Stimulated activated CD4-positive, alpha-beta T cell treated with anti-CD3 and anti-CD28 coated beads, Interleukin-15, amount 100 ng/mL, for 1 hour (primary cell): Measurements from ENCODE around the gene LYG1.
"Not testable (repeated sequence)": the region's sequence is repeated elsewhere in the genome, so short reads cannot be mapped to it uniquely, and the experiment has no call there.

Experiments used
- DNase-seq, 2 donors: peaks; one replicate each; pipeline ENCODE4 v3.0.0-alpha.2; 2020; ENCODE audit warnings: low read depth in 1 of 2, low spot score in 1 of 2

The LYG1 gene

DNA sequence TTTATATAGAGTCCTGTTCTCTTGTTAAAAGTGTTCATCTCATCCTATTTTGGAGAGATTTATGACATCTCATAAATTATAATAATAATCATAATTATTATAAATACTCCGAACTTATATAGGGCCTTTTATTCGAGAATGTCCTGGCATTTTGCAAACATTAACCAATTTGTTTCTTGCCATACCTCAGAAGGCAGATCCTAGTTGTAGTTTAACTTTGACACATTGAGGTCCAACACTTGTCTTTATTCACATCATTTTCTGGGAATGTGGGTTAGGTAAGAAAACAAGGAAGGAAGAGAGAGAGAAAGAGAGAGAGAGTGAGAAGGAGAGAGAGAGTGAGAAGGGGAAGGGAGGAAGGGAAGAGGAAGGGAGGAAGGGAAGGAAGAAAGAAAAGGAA is at the start of gene LYG1:
Gene LYG1, minus strand, starts transcription at position 101 of the 400 bp plus-strand sequence. CDS start 5,527 bp downstream, outside the sequence.
- not testable (repeated sequence) for DNase-seq

- no peak for DNase-seq
Observed at GRCh38 chr2:99350194-99350593, 49.2 kb upstream of the LYG1 start.

GRCh38 chr2:99348173-99348572 is 47.2 kb upstream of the LYG1 start:
- DNase-seq = no peak

DNA sequence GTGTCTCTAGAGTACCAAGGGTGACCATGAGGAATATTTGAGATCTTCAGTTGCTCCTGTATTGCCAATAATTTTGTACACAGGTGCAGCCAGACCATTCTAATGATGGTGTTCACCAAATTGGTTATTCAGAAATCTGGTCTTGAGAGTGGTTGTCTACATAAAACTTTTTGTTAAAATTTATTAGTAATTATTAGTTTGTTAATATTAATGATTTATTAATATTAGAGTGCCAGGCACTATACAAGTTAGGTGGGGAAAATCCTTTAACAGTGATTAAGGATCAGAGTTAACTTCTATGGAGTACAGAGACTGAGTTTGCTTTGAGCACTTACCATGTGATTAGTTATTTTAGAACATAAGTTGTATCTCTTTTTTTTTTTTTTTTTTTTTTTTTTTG is 45.2 kb upstream of the LYG1 start:
- no peak for DNase-seq

- not testable (repeated sequence) for DNase-seq
Observed at GRCh38 chr2:99345446-99345845, 44.4 kb upstream of the LYG1 start.

GRCh38 chr2:99342536-99342935 is 41.5 kb upstream of the LYG1 start:
- no peak for DNase-seq

- no peak for DNase-seq
Observed at GRCh38 chr2:99340669-99341236, 39.8 kb upstream of the LYG1 start.

DNA sequence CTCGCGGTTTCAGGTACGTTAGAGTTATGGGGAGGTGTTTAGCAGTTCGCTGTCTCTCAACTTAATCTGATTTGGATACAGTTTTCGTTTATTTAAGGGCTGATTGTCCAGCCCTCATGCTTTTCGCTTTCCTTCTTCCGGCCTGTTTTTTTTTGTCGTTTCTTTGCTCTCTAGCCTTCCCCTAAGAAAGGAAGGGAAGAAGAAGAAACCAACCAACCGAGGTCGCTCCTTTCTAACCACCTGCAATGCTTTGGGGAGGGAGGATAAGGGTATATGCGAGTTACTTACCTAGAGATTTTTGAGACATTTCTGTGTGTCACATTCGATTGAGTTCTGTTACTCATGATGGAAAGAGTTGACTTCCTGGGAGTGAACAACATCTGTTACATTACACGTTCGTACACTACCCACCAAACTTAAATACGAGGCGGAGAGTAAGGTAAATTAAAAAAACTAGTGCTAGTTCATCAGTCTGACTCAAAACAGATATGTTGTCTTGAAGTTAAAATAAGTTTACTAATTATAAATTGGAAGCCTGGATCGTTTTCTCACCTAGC is 37.1 kb upstream of the LYG1 start:
- DNase-seq = no peak

GRCh38 chr2:99337113-99338028 is 36.4 kb upstream of the LYG1 start, which contains the start of gene EIF5B:
TSS of gene EIF5B (plus strand) at chr2:99337389. CDS start at chr2:99337555, 166 bp downstream.
- DNase-seq = peak; percentile 83 to 86

DNA sequence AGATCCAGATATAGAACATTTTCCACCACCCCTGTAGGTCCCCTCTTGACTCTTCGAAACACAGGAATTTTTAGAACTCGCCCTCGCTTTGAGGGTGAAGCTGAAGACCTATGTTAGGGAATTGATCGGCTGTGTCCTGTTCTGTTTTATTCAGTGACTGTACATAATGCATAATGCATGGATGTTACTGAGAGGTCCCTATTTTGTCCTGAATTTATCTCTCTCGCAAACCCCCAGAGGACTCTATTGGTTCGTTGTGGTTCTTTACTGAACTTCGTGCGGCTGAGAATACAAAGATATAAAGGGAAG is 35.8 kb upstream of the LYG1 start:
- no peak for DNase-seq

- DNase-seq = peak; percentile 91 to 94
Observed at GRCh38 chr2:99335911-99336803, 35.2 kb upstream of the LYG1 start, which contains the start of gene TXNDC9. TSS of gene TXNDC9 (minus strand) at chr2:99336333. CDS start at chr2:99333210, 3,123 bp downstream.

GRCh38 chr2:99325384-99325783 is 24.4 kb upstream of the LYG1 start:
- DNase-seq = no peak

DNA sequence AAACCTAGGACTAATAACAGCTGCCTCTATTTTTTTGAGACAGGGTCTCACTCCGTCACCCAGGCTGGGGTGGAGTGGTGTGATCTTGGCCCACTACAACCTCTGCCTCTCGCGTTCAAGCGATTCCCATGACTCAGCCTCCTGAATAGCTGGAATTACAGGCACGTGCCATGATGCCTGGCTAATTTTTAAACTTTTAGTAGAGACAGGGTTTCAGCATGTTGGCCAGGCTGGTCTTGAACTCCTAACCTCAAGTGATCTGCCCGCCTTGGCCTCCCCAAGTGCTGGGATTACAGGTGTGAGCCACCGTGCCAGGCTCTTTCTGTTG is 16.8 kb upstream of the LYG1 start:
- not testable (repeated sequence) for DNase-seq

GRCh38 chr2:99317161-99317872 is 16.3 kb upstream of the LYG1 start:
- no peak for DNase-seq

DNA sequence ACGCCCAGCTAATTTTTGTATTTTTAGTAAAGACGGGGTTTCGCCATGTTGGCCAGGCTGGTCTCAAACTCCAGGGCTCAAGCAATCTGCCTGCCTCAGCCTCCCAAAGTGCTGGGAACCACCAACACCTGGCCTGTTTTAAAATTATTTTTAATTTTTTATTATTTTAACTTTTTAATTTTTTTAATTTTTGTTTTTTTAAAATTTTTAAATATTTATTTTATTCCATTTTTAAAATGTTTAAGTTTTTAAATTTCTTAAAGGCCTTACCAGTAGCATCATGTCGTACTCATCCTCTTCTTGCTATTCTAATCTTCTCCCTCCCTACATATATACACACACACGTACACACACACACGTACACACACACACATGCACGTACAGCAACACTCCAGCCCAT is 1.4 kb downstream of the LYG1 start:
- DNase-seq = no peak

GRCh38 chr2:99297994-99298393 is 3.0 kb downstream of the LYG1 start:
- no peak for DNase-seq

- no peak for DNase-seq
Observed at GRCh38 chr2:99285526-99285925, 15.5 kb downstream of the LYG1 start.

DNA sequence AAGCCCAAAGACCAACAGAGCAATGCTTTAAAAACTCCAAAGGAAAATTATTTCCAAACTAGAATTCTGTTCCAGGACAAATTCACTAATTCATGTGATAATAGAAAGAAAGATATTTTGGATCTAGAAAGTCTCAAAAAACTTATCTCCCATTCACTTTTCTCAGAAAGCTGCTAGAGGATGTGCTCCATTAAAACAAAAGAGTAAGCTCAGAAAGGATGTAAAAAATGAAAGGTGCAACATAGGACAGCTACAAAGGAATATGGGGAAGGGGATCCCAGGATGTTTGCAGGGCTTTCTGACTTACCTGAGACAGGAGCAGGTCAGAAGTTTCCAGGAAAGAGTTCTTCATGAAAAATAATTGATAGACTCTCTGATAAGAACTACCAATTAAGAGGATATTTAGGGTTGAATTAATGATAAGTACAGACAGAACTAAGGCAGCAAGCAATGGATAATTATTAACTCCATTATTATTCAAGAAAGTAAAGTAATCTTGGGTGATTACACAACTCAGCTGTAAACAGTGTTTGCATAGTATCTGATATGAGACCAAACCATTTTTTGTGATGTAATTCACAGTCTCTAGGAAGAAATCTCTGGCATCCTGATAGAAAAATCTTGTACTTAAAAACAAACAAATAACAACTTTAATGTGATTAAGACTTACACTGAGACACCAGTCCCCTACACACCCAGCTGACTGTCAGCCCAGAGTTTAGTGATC is 20.9 kb downstream of the LYG1 start:
- no peak for DNase-seq

DNA sequence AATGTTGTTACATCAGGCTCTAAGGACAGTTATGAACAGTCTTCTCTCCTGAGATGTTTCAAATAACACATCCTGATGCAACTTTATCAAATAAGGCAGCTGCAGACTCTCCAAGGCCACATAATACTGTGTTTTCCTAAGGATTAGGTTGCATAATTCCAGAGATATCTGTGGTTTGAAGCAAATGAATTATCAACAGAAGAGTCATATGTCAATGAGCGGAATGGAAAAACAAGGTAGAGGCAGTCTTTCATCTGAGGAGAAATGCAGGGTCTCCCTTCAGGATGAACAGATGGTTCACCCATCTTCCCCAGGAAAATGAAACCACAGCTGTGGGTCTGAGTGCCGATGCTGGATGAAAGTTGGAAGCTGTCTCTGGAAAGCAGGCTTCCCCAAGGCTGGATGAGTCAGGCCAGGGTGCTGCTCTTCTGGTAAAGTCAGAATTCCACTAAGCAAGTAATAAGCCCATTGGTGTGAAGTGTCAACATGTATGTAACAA is 22.2 kb downstream of the LYG1 start:
- no peak for DNase-seq
